HG03060 (cell line): ENCODE results near the gene CPT2.

ENCODE experiments used
- ATAC-seq: cut with Tn5 transposase; IDR thresholded peaks from one replicate; pipeline ENCODE4 v1.9.1; 2021; ENCODE audit warnings: low read depth, moderate number of reproducible peaks; ENCODE audit not compliant: unreplicated experiment

Gene CPT2

DNA sequence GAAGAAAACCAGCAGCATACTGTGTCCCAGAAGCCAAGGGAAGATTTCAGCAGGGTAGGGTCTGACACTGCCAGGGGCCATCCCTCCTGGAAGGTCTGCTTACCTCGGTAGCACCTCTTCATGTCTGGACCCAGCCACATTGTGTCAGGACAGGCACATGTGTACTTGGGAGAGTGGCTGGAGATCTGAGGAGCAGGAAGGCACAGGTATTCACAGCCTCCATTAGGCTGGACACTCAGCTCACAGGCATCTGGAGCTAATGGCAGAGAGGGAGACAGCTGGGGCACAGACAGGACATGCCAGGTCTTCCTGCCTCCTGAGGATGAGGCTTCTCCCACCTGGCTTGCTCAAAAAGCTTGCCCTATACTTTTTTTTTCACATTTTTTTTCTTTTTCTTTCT, 61.6 kb downstream of the CPT2 start:
- ATAC-seq, result no peak

DNA sequence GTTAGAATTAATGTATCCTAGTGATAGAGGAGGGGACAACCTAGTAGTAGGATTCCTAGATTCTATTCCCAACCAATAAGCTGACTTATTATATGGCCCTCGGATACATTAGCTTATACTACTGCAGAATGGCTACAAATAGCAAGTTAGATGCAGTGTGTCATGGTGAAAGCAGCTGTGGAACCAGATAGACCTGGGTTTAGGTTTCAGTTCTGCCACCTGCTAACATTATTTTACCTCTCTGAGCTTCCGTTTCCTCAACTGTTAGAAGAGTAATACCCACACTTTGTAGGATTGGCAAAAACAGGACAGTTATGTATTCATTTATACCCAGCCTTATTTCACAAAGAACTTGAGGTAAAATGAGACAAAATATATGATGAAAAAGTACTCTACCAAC, 63.3 kb downstream of the CPT2 start:
- no peak for ATAC-seq

DNA sequence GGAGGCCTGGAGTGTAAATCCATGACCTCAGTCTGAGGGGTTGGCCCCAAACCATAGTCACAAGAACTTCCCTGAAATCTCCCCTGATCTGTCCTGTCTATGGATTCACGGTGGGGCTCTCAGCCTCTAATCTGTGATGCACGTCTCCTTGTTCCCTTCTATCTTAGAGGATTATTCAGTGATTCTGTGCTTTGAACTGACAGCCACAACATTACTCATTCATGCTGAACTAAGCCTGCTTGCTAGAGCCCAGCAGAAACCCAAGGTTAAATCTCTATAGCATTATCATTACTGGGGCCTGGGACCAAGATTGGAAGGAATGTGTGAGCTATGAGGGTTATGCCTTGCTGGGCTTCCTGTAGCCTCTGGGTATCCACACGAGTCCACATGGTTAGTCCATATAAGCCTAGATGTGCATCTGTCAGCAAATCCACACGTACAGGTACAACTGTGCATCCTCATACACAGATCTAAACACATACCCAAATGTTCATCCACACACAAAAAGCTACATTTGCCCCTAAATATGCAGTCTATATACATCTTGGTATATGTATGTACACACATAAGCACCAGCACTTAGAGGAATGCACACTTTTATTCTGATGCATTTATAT, 64.1 kb downstream of the CPT2 start:
- ATAC-seq, result no peak

DNA sequence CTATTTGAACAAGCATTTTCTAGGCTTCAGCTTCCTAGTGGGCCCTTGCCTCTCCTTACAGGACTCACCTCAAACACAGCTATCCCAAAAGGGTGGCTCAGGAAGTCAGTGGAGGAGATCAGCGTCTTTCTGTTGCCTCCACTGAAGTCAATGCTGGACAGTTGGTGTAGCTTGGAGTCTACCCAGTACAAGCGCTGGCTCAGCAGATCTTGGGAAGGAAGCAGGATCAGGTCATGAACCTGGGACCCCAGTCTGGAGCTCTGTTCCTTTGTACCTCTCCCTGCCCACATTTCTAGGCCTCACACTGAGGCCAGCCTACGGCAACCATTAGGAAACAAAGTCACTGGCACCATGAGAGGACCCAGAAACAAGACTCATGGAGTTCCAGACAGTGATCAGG, 65.4 kb downstream of the CPT2 start:
- no peak for ATAC-seq
